GM12873 (cell line): Measurements from ENCODE around the gene USP43.

Source experiments
- TF ChIP-seq, protein P1 (sequence below): IDR thresholded peaks from 2 replicates; pipeline ENCODE4 v1.5.1; 2012; ENCODE audit warnings: low read depth, mild to moderate bottlenecking, moderate library complexity, low read length, control low read depth; ENCODE audit not compliant: insufficient read depth; ENCODE audit errors: missing control alignments

Gene USP43

GRCh38 chr17:9677896-9678295, 32.6 kb downstream of the USP43 start:
- TF ChIP-seq, protein P1, sequence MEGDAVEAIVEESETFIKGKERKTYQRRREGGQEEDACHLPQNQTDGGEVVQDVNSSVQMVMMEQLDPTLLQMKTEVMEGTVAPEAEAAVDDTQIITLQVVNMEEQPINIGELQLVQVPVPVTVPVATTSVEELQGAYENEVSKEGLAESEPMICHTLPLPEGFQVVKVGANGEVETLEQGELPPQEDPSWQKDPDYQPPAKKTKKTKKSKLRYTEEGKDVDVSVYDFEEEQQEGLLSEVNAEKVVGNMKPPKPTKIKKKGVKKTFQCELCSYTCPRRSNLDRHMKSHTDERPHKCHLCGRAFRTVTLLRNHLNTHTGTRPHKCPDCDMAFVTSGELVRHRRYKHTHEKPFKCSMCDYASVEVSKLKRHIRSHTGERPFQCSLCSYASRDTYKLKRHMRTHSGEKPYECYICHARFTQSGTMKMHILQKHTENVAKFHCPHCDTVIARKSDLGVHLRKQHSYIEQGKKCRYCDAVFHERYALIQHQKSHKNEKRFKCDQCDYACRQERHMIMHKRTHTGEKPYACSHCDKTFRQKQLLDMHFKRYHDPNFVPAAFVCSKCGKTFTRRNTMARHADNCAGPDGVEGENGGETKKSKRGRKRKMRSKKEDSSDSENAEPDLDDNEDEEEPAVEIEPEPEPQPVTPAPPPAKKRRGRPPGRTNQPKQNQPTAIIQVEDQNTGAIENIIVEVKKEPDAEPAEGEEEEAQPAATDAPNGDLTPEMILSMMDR = no peak

GRCh38 chr17:9684955-9685621, 39.8 kb downstream of the USP43 start:
- TF ChIP-seq, protein P1 = no peak

- TF ChIP-seq, protein P1 = no peak
These were observed 48.4 kb downstream of the USP43 start for GRCh38 chr17:9693755-9694154.

GRCh38 chr17:9696279-9697044, 51.1 kb downstream of the USP43 start:
- TF ChIP-seq, protein P1 = peak; percentile 8

DNA sequence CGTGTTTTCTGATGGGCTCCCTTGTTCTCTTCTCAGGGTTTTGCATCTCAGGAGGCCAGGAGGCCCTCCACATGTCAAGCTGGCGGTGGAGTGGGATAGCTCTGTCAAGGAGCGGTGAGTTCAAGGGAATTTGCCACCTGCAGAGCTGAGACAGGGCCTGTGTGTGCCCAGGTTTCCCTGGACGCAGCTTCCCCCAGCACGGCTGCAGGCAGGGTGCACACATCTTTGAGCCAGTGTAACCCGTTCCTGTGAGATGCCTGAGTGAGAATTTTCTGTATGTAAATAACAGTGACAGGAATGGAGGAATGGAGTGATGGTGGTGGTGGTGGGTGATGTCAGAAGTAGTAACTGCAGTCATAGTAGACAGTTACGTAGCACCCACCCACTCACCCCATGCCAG, 54.8 kb downstream of the USP43 start:
- TF ChIP-seq, protein P1 = no peak

- TF ChIP-seq, protein P1 = no peak
These were observed 55.6 kb downstream of the USP43 start for GRCh38 chr17:9700754-9701476.

DNA sequence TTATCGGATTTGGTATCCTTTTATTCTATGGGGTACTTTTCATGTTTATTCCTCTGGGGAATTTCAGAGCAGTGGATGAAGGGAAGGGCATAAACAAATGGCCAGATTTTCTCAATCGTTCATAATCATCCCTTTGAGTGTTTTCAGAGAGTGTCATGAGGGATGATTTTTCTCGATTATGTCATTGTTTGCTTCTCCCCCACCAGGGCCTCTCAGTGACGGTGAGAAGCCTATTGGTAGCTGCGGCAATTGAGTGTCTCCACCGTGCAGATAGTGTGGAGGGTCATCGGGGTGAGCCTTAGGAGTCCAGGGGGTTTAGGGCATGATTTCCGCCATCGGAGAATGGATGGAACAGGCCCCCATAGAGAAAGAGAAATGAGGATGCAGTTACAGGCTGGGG, 57.2 kb downstream of the USP43 start:
- TF ChIP-seq, protein P1 = no peak
